Measurements from ENCODE around the gene TAS2R40.
"Not testable (repeated sequence)": the region's sequence is repeated elsewhere in the genome, so short reads cannot be mapped to it uniquely, and the experiment has no call there.

TAS2R40 gene

DNA sequence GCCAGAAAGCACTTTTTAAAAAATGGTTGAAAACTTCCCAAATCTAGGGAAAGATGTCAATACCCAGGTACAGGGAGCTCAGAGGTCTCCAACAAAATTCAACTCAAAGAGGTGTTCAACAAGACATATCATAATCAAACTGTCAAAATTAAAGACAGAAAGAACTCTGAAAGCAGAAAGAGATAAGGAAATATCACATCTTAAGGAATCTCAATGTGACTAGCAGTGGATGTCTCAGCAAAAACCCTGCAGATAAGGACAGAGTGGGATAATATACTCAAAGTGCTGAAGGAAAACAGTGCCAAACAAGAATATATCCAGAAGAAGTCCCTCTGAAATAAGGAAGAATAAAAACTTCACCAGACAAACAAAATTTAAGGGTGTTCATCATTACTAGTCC is 28.4 kb downstream of the TAS2R40 start:
- DNase-seq = no peak

- DNase-seq = no peak
These were observed 29.0 kb downstream of the TAS2R40 start for GRCh38 chr7:143250822-143251221.

DNA sequence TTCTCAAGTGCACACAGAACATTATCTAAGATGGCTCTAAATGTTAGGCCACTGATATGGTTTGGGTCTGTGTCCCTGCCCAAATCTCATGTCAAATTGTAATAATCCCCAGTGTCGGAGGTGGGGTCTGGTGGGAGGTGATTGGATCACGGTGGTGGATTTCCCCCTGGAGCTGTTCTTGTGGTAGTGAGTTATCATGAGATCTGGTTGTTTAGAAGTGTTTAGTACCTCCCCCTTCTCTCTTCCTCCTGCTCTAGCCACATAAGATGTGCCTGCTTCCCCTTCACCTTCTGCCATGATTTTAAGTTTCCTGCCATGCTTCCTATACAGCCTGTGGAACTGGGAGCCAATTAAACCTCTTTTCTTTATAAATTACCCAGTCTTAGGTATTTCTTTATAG is 30.2 kb downstream of the TAS2R40 start:
- no peak for DNase-seq

GRCh38 chr7:143255564-143255963 is 33.7 kb downstream of the TAS2R40 start:
- DNase-seq = no peak

DNA sequence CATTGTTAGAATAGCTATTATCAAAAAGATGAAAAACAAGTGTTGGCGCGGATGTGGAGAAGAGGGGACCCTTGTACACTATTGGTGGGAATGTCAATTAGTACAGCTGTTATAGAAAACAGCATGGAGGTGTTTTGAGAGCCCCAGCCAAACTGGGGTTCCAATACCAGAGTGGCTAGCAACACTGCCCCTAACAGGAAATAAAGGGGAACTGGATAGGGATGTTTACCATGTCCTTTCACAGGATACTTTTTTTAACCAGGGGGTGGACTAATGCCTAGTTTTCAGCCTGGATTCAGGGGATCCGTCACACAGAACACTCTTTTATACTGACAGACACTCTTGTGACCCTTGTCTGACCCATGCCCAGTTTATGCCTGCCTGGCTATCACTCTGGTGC is 34.5 kb downstream of the TAS2R40 start:
- DNase-seq = no peak

DNA sequence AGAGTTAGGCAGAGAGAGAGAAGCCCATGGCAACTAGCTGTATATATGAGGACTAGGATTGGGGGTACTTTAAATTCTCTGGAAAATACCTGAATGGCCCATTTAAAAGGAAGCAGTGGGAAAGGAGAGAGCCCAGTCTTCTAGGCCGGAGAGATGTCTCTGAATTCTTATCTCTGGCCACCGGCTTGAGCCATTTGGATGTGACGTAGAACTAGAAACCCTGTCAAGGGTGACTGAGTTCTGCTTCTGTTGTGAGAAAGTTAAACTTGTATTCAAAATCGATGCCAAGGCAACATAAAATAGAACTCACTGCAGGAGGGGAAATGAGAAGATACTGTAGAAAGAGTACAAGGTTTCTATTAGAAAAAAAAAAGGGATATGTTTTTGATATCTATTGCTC is 35.1 kb downstream of the TAS2R40 start:
- no peak for DNase-seq

GRCh38 chr7:143257501-143257900 is 35.7 kb downstream of the TAS2R40 start:
- DNase-seq = no peak

DNA sequence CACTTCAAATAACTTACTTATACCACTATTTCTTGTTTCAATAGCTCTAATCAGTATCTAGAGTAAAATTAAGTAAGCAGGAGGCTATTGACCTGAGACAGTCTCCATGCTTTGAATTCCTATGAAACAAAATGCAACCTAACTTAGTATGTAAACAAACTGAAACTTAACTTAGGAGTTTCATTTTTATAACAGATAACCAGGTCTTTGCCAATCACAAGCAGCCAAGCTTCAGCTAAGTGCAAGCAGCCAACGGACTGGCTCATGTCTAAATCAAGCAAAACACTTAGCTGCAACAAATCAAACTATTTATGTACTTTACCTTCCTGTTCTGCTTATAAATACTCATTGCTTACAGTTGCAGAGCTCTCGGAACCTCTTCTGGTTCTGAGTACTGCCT is 37.0 kb downstream of the TAS2R40 start:
- no peak for DNase-seq

- DNase-seq = no peak
These were observed 37.9 kb downstream of the TAS2R40 start for GRCh38 chr7:143259765-143260164.

- DNase-seq = no peak
These were observed 40.1 kb downstream of the TAS2R40 start for GRCh38 chr7:143261901-143262300.

GRCh38 chr7:143263266-143264195 is 41.7 kb downstream of the TAS2R40 start, which contains the start of gene GSTK1:
Gene GSTK1, plus strand, starts transcription at chr7:143263441. Its CDS starts 73 bp downstream, at chr7:143263514.
- DNase-seq = peak; percentile 19 to 92 (median 77)

- DNase-seq = not testable (repeated sequence)
These were observed 42.3 kb downstream of the TAS2R40 start for GRCh38 chr7:143264196-143264568.

DNA sequence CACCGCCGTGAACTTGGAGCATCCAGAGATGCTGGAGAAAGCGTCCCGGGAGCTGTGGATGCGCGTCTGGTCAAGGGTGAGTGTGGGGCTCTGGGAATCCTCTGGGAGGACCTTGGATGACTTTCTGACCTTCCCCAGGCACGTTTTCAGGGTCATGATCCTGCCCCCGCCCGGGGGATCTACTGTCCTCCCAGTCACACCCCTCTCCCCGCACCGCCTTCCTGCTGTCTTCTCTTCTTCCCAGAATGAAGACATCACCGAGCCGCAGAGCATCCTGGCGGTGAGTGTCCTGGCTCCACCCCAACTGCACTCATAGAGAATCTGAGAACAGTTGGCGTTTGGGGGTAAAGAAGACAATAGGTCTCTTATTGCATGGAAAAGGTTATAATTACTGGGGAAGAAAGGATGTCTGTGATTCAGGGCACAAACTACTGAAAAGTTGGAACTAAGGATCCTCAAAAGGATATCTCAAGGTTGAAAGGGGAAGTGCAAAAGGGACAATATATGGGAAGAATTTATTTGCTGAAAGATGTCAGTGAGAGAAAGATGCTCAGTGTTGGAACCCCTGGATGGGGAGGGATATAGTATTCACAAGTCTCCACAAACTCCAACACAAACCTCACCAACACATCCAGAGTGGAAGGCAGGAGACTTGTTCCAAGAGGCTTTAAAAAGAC is 43.3 kb downstream of the TAS2R40 start:
- DNase-seq = peak in 1 of 58 donors; percentile 12

- DNase-seq = no peak
These were observed 47.4 kb downstream of the TAS2R40 start for GRCh38 chr7:143269251-143269650.

DNA sequence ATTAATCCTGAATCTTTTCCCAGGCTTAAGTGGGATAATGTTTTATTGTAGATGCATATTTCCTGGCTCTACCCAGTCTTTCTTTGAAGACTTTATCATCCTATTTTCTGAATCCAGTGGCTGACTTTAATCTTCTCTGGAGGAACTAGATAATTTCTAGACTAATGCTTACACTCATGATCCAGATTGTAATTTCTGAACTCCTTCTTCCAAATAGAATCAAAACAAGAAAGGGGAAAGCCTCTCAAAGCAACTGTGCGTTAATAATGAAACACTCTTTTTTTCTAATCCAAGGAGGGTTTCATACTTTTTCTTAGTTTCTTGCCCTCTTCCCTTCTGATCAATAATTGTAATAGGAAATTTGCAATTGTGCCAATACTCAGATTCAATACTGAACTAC is 49.4 kb downstream of the TAS2R40 start:
- no peak for DNase-seq
